ENCODE results near the gene RASD2. TPM values are rescaled to one million over a fixed set of nuclear protein-coding genes. Genes with fewer than 3 reads are reported as not detected.

The RASD2 gene
- total and polyA plus RNA-seq, 2 experiments from 2014 or later = 1.2 to 3.6 TPM

- TF ChIP-seq ZNF462 (CRISPR knock-in tag; IDR thresholded peaks at IDR 0.05) = no peak
- no peak for TF ChIP-seq NANOG (IDR thresholded peaks at IDR 0.05; ENCODE audit: borderline replicate concordance)
- no peak for TF ChIP-seq ETS1 (IDR thresholded peaks at IDR 0.05)
- TF ChIP-seq EZH2phosphoT487 (IDR thresholded peaks at IDR 0.05; ENCODE audit: unreplicated experiment) = no peak
- no peak for TF ChIP-seq CREB1 (CRISPR knock-in tag; IDR thresholded peaks at IDR 0.05; ENCODE audit: low read depth)
Observed at GRCh38 chr22:35560366-35560765, 19.7 kb downstream of the RASD2 start (continued).

GRCh38 chr22:35560824-35561223 lies 20.2 kb downstream of the RASD2 start:
- DNase-seq (ENCODE audit: low spot score) = no peak
- no peaks in the 10 kb centered on the region for H3K79me2 ChIP-seq (replicated peaks; ENCODE audit: insufficient read depth)
- H3K27me3 ChIP-seq (ENCODE audit: insufficient read depth) = no peaks in the 10 kb centered on the region
- Mint-ChIP-seq H3K4me3 (no peak overlapping the region), H3K36me3 (ENCODE audit: low read depth) (no peaks in the 10 kb centered on the region), H3K9me3 (no peaks in the 10 kb centered on the region; the same call in 2 of the 3 replicates), H3K4me1 (peaks cover 23% of the 10 kb centered on the region), H3K27ac (no peak overlapping the region), H3K27me3 (ENCODE audit: insufficient read depth, low read depth, poor library complexity) (peaks cover 21% of the 10 kb centered on the region)
- no peak overlapping the region for H3K4me2 ChIP-seq
- TF ChIP-seq REST (IDR thresholded peaks at IDR 0.05; ENCODE audit: unreplicated experiment) = no peak
- no peak for TF ChIP-seq CTCF (conservative IDR thresholded peaks at IDR 0.05; ENCODE audit: low read depth in 2 of 2)
- TF ChIP-seq JUNB (IDR thresholded peaks at IDR 0.05; ENCODE audit: unreplicated experiment) = no peak
- TF ChIP-seq EZH2phosphoT487 (IDR thresholded peaks at IDR 0.05; ENCODE audit: unreplicated experiment) = no peak
- no peak overlapping the region for H3K4me3 ChIP-seq
- no peak for ATAC-seq
- no peaks in the 10 kb centered on the region for H3K36me3 ChIP-seq (ENCODE audit: insufficient read depth)
- H3K27ac ChIP-seq (ENCODE audit: low read depth) = no peak overlapping the region
- H3K9me2 ChIP-seq (ENCODE audit: insufficient read depth) = no peaks in the 10 kb centered on the region
- no peak overlapping the region for H2AFZ ChIP-seq
- peaks cover 14% of the 10 kb centered on the region for H3K4me1 ChIP-seq (ENCODE audit: insufficient read depth)
- peaks cover 5% of the 10 kb centered on the region; the same call in 1 of the 2 replicates for H3F3A ChIP-seq (replicated peaks; ENCODE audit: low read depth)
- no peaks in the 10 kb centered on the region for H4K20me1 ChIP-seq (replicated peaks; ENCODE audit: insufficient read depth)

Data from GM23338 (cell line).